ENCODE data around the gene RPS6KC1.
A peak's percentile ranks its signal among the peaks of the same experiment; 100 is the strongest.

Gene RPS6KC1

GRCh38 chr1:213250446-213250845 lies 199.4 kb downstream of the RPS6KC1 start:
- ChIA-PET POLR2A (interaction anchor here (0.7 kb wide), 1 partner anchor 120 kb away, joined by 5 read pairs; no protein-coding TSS in a partner anchor), CTCF (interaction anchor here (1.0 to 2.5 kb wide), 3 partner anchors 9 to 122 kb away, joined by 3 to 9 read pairs (median 5); no protein-coding TSS in a partner anchor)
- no peak for TF ChIP-seq CTCF (IDR thresholded peaks at IDR 0.05; ENCODE audit: control extremely low read depth, extremely low read depth, low read depth, missing control alignments)
- no peak for DNase-seq (ENCODE audit: extremely low spot score)

GRCh38 chr1:213251972-213252371 lies 200.9 kb downstream of the RPS6KC1 start:
- CTCF ChIA-PET: no interaction called here
- POLR2A ChIA-PET: no interaction called here

GRCh38 chr1:213256438-213257087 lies 205.5 kb downstream of the RPS6KC1 start:
- no peak for TF ChIP-seq CTCF (IDR thresholded peaks at IDR 0.05; ENCODE audit: control extremely low read depth, extremely low read depth, low read depth, missing control alignments)
- DNase-seq (ENCODE audit: extremely low spot score): peak; percentile 12
- ChIA-PET POLR2A (no interaction called here), CTCF (interaction anchor here (0.8 to 1.6 kb wide), 5 partner anchors 8 to 15 kb away, joined by 3 to 5 read pairs (median 4); no protein-coding TSS in a partner anchor)

More at GRCh38 chr1:213251972-213252371, 200.9 kb downstream of the RPS6KC1 start:
- no peak for TF ChIP-seq CTCF (IDR thresholded peaks at IDR 0.05; ENCODE audit: control extremely low read depth, extremely low read depth, low read depth, missing control alignments)
- DNase-seq (ENCODE audit: extremely low spot score): no peak

- no peak for TF ChIP-seq CTCF (IDR thresholded peaks at IDR 0.05; ENCODE audit: control extremely low read depth, extremely low read depth, low read depth, missing control alignments)
- ChIA-PET POLR2A (no interaction called here), CTCF (no interaction called here)
- DNase-seq (ENCODE audit: extremely low spot score): no peak
Observed at GRCh38 chr1:213260311-213261075, 209.5 kb downstream of the RPS6KC1 start.

- no peak for DNase-seq (ENCODE audit: extremely low spot score)
- POLR2A ChIA-PET: no interaction called here
- TF ChIP-seq CTCF (IDR thresholded peaks at IDR 0.05; ENCODE audit: control extremely low read depth, extremely low read depth, low read depth, missing control alignments): no peak
- CTCF ChIA-PET: interaction anchor here (1.2 to 1.4 kb wide), 2 partner anchors 8 to 19 kb away, joined by 3 read pairs; no protein-coding TSS in a partner anchor
Observed at GRCh38 chr1:213264531-213264930, 213.5 kb downstream of the RPS6KC1 start.

- POLR2A ChIA-PET: no interaction called here
- CTCF ChIA-PET: no interaction called here
- no peak for TF ChIP-seq CTCF (IDR thresholded peaks at IDR 0.05; ENCODE audit: control extremely low read depth, extremely low read depth, low read depth, missing control alignments)
- no peak for DNase-seq (ENCODE audit: extremely low spot score)
Observed at GRCh38 chr1:213266983-213267772, 216.1 kb downstream of the RPS6KC1 start.
